HEK293 (cell line): ENCODE measurements around the gene FBXL13.

Experiments used
- CTCF ChIA-PET: fragments of 350-600 bp; formaldehyde crosslinking; extraction: SDS; loops from one replicate; lab custom pipeline; 2021; ENCODE audit warnings: antibody characterized with exemption; lab: Yijun Ruan, JAX
- POLR2A ChIA-PET: fragments of 300-600 bp; formaldehyde crosslinking; extraction: SDS; loops from one replicate; lab custom pipeline; 2020; ENCODE audit warnings: antibody characterized with exemption, inconsistent platforms; lab: Yijun Ruan, JAX
- H3K27ac ChIP-seq: fragments of 200-500 bp; sonication (Bioruptor generic); 2 replicates; pipeline ENCODE4 v1.5.1; 2014; ENCODE audit warnings: low read depth, low read length, control low read depth, inconsistent platforms; ENCODE audit errors: extremely low read depth
- H3K36me3 ChIP-seq, 2 experiments: fragments of 200-500 bp in 1 of 2; sonication (Bioruptor generic) in 1 of 2; 1 replicate in 1 of 2; 2 replicates in 1 of 2; pipeline ENCODE4 v1.5.1; 2014 to 2017; ENCODE audit warnings: inconsistent platforms in 2 of 2, low read length in 2 of 2; ENCODE audit not compliant: control insufficient read depth in 2 of 2, insufficient read depth in 1 of 2
- H3K4me1 ChIP-seq: fragments of 200-500 bp; sonication (Bioruptor generic); 2 replicates; pipeline ENCODE4 v1.5.1; 2014; ENCODE audit warnings: mild to moderate bottlenecking, low read length, inconsistent platforms; ENCODE audit not compliant: control insufficient read depth, insufficient read depth
- H3K4me3 ChIP-seq: 2 replicates; pipeline ENCODE4 v1.5.1; 2011; ENCODE audit warnings: low read depth, mild to moderate bottlenecking, control low read depth, low read length, moderate library complexity
- H3K9me3 ChIP-seq: fragments of 200-500 bp; sonication (Bioruptor generic); 2 replicates; pipeline ENCODE4 v1.5.1; 2014; ENCODE audit warnings: low read depth, low read length, inconsistent platforms; ENCODE audit not compliant: control insufficient read depth, insufficient read depth
- BCL11A ChIP-seq: fragments of 450-650 bp; formaldehyde crosslinking; IDR thresholded peaks from 2 replicates; pipeline ENCODE4 v1.5.1; 2016; ENCODE audit warnings: low read depth, missing biosample characterization, missing genetic modification characterization
- KLF1 ChIP-seq: fragments of 450-650 bp; formaldehyde crosslinking; IDR thresholded peaks from 2 replicates; pipeline ENCODE4 v1.5.1; 2016; ENCODE audit warnings: missing biosample characterization, missing genetic modification characterization
- OVOL3 ChIP-seq: fragments of 450-650 bp; formaldehyde crosslinking; IDR thresholded peaks from 2 replicates; pipeline ENCODE4 v1.5.1; 2016; ENCODE audit warnings: missing biosample characterization, missing genetic modification characterization
- RBAK ChIP-seq: fragments of 450-650 bp; formaldehyde crosslinking; IDR thresholded peaks from 2 replicates; pipeline ENCODE4 v1.5.1; 2016; ENCODE audit warnings: missing biosample characterization, missing genetic modification characterization
- SALL2 ChIP-seq: fragments of 450-650 bp; formaldehyde crosslinking; IDR thresholded peaks from 2 replicates; pipeline ENCODE4 v1.5.0; 2017; ENCODE audit warnings: missing biosample characterization, mild to moderate bottlenecking, missing genetic modification characterization, borderline replicate concordance
- SCRT2 ChIP-seq: fragments of 450-650 bp; formaldehyde crosslinking; IDR thresholded peaks from 2 replicates; pipeline ENCODE4 v1.5.1; 2016; ENCODE audit warnings: missing biosample characterization, missing genetic modification characterization
- ZBTB10 ChIP-seq: fragments of 450-650 bp; formaldehyde crosslinking; IDR thresholded peaks from 2 replicates; pipeline ENCODE4 v1.5.1; 2016; ENCODE audit warnings: missing biosample characterization, missing genetic modification characterization
- ZBTB49 ChIP-seq: fragments of 450-650 bp; formaldehyde crosslinking; IDR thresholded peaks from 2 replicates; pipeline ENCODE4 v1.5.1; 2016; ENCODE audit warnings: missing biosample characterization, missing genetic modification characterization, low read depth
- ZBTB8A ChIP-seq: fragments of 450-650 bp; formaldehyde crosslinking; IDR thresholded peaks from 2 replicates; pipeline ENCODE4 v1.5.1; 2016; ENCODE audit warnings: missing biosample characterization, missing genetic modification characterization
- ZNF10 ChIP-seq: fragments of 450-650 bp; formaldehyde crosslinking; IDR thresholded peaks from 2 replicates; pipeline ENCODE4 v1.5.1; 2017; ENCODE audit warnings: missing biosample characterization, missing genetic modification characterization
- ZNF132 ChIP-seq: fragments of 450-650 bp; formaldehyde crosslinking; IDR thresholded peaks from 2 replicates; pipeline ENCODE4 v1.5.1; 2017; ENCODE audit warnings: missing biosample characterization, missing genetic modification characterization, borderline replicate concordance
- ZNF157 ChIP-seq: fragments of 450-650 bp; formaldehyde crosslinking; IDR thresholded peaks from 2 replicates; pipeline ENCODE4 v1.5.1; 2016; ENCODE audit warnings: missing biosample characterization, missing genetic modification characterization
- ZNF175 ChIP-seq: fragments of 450-650 bp; formaldehyde crosslinking; IDR thresholded peaks from 2 replicates; pipeline ENCODE4 v1.5.1; 2016; ENCODE audit warnings: missing biosample characterization, missing genetic modification characterization
- ZNF335 ChIP-seq: fragments of 450-650 bp; formaldehyde crosslinking; conservative IDR thresholded peaks from 2 replicates; pipeline ENCODE4 v1.5.1; 2016; ENCODE audit warnings: missing biosample characterization, missing genetic modification characterization
- ZNF354C ChIP-seq: fragments of 450-650 bp; formaldehyde crosslinking; IDR thresholded peaks from 2 replicates; pipeline ENCODE4 v1.5.1; 2016; ENCODE audit warnings: missing biosample characterization, missing genetic modification characterization, low read depth, borderline replicate concordance
- ZNF488 ChIP-seq: fragments of 450-650 bp; formaldehyde crosslinking; IDR thresholded peaks from 2 replicates; pipeline ENCODE4 v1.5.1; 2016; ENCODE audit warnings: missing biosample characterization, missing genetic modification characterization
- ZNF501 ChIP-seq: fragments of 450-650 bp; formaldehyde crosslinking; IDR thresholded peaks from 2 replicates; pipeline ENCODE4 v1.5.1; 2016; ENCODE audit warnings: missing biosample characterization, missing genetic modification characterization
- ZNF626 ChIP-seq: fragments of 450-650 bp; sonication (Bioruptor Pico); formaldehyde crosslinking; IDR thresholded peaks from 2 replicates; pipeline ENCODE4 v1.5.1; 2018; ENCODE audit warnings: missing biosample characterization, missing genetic modification characterization, inconsistent platforms
- ZNF660 ChIP-seq: fragments of 450-650 bp; IDR thresholded peaks from 2 replicates; pipeline ENCODE4 v1.5.1; 2018; ENCODE audit warnings: missing biosample characterization, mild to moderate bottlenecking, missing genetic modification characterization
- ZNF707 ChIP-seq: fragments of 450-650 bp; formaldehyde crosslinking; IDR thresholded peaks from 2 replicates; pipeline ENCODE4 v1.5.1; 2016; ENCODE audit warnings: missing biosample characterization, missing genetic modification characterization
- ZNF776 ChIP-seq: fragments of 450-650 bp; formaldehyde crosslinking; IDR thresholded peaks from 2 replicates; pipeline ENCODE4 v1.5.0; 2017; ENCODE audit warnings: missing biosample characterization, missing genetic modification characterization, borderline replicate concordance
- ZNF792 ChIP-seq: fragments of 450-650 bp; formaldehyde crosslinking; IDR thresholded peaks from 2 replicates; pipeline ENCODE4 v1.5.1; 2016; ENCODE audit warnings: missing biosample characterization, missing genetic modification characterization

The FBXL13 gene

GRCh38 chr7:102864958-102865357 lies 209.6 kb downstream of the FBXL13 start:
- Histone ChIP-seq H3K4me3 (no peak overlapping the region), H3K27ac (no peak overlapping the region), H3K36me3 (no peaks in the 10 kb centered on the region), H3K9me3 (no peaks in the 10 kb centered on the region), H3K4me1 (no peaks in the 10 kb centered on the region)
- ChIA-PET POLR2A (no interaction called here), CTCF (no interaction called here)
- TF ChIP-seq ZBTB49 (tag by site-specific recombination) (no peak), ZNF660 (tag by site-specific recombination) (no peak), ZNF354C (no peak), ZNF488 (tag by site-specific recombination) (no peak), RBAK (tag by site-specific recombination) (no peak), ZNF157 (tag by site-specific recombination) (no peak), ZNF132 (tag by site-specific recombination) (no peak), OVOL3 (tag by site-specific recombination) (no peak)

- CTCF ChIA-PET, result no interaction called here
- Histone ChIP-seq H3K4me1 (no peaks in the 10 kb centered on the region), H3K36me3 (no peaks in the 10 kb centered on the region), H3K27ac (no peak overlapping the region), H3K4me3 (no peak overlapping the region), H3K9me3 (no peaks in the 10 kb centered on the region)
- TF ChIP-seq ZNF776 (tag by site-specific recombination) (0 out of 2 replicates have a peak, but pooled peaks have one; percentile 14), ZNF335 (tag by site-specific recombination) (peak; percentile 38; the same call in 1 of the 2 replicates), SALL2 (tag by site-specific recombination) (no peak)
- POLR2A ChIA-PET, result no interaction called here
Measured at GRCh38 chr7:102860351-102860811, 214.2 kb downstream of the FBXL13 start.

- Histone ChIP-seq H3K4me3 (no peak overlapping the region), H3K9me3 (no peaks in the 10 kb centered on the region), H3K27ac (no peak overlapping the region), H3K36me3 (no peaks in the 10 kb centered on the region), H3K4me1 (no peaks in the 10 kb centered on the region)
- ChIA-PET CTCF (no interaction called here), POLR2A (no interaction called here)
- no peak for TF ChIP-seq SCRT2
- no peak for TF ChIP-seq ZNF707 (tag by site-specific recombination)
- no peak for TF ChIP-seq ZBTB10
- TF ChIP-seq KLF1 (tag by site-specific recombination), result no peak
- no peak for TF ChIP-seq ZNF626 (tag by site-specific recombination)
- TF ChIP-seq ZNF792 (tag by site-specific recombination), result no peak
- TF ChIP-seq BCL11A (tag by site-specific recombination), result no peak
- TF ChIP-seq ZNF501 (tag by site-specific recombination), result no peak
- TF ChIP-seq ZNF10 (tag by site-specific recombination), result no peak
- no peak for TF ChIP-seq ZBTB8A
- no peak for TF ChIP-seq ZNF175 (tag by site-specific recombination)
Measured at GRCh38 chr7:102859799-102860125, 214.8 kb downstream of the FBXL13 start.
